GM23338 (cell line): ENCODE results near the gene MCOLN2. TPM values are rescaled to one million over a fixed set of nuclear protein-coding genes. Genes with fewer than 3 reads are reported as not detected.

Experiments
- ATAC-seq: fragments of 200-7000 bp; cut with Tn5 transposase; 3 replicates; pipeline ENCODE4 v1.9.1; 2020
- DNase-seq: peaks from one replicate; pipeline ENCODE4 v3.0.0-alpha.2; 2015; ENCODE audit warnings: low spot score
- H2AFZ ChIP-seq: fragments of 200-600 bp; sonication (generic); 2 replicates; pipeline ENCODE4 v1.8.0; 2016; ENCODE audit warnings: antibody characterized with exemption, mild to moderate bottlenecking, moderate library complexity
- H3F3A ChIP-seq: fragments of 200-600 bp; sonication (generic); replicated peaks from 2 replicates; pipeline ENCODE4 v1.8.0; 2017; ENCODE audit warnings: antibody characterized with exemption, mixed run types, low read depth
- H3K27ac ChIP-seq: fragments of 200-600 bp; sonication (generic); 2 replicates; pipeline ENCODE4 v1.6.1; 2016; ENCODE audit warnings: low read depth
- H3K27me3 ChIP-seq: fragments of 200-600 bp; sonication (generic); 2 replicates; pipeline ENCODE4 v1.8.0; 2016; ENCODE audit warnings: mild to moderate bottlenecking, mixed run types, moderate library complexity; ENCODE audit not compliant: insufficient read depth
- H3K36me3 ChIP-seq: fragments of 200-600 bp; sonication (generic); 2 replicates; pipeline ENCODE4 v1.8.0; 2016; ENCODE audit warnings: mild to moderate bottlenecking; ENCODE audit not compliant: insufficient read depth
- H3K4me1 ChIP-seq: fragments of 200-600 bp; sonication (generic); 2 replicates; pipeline ENCODE4 v1.8.0; 2016; ENCODE audit warnings: mild to moderate bottlenecking, moderate library complexity; ENCODE audit not compliant: insufficient read depth
- H3K4me2 ChIP-seq: fragments of 200-600 bp; sonication (generic); 2 replicates; pipeline ENCODE4 v1.7.1; 2017; ENCODE audit warnings: mixed run types
- H3K4me3 ChIP-seq: fragments of 200-600 bp; sonication (generic); 2 replicates; pipeline ENCODE4 v1.6.1; 2016; ENCODE audit warnings: mixed run types
- H3K79me2 ChIP-seq: fragments of 200-600 bp; sonication (generic); replicated peaks from 2 replicates; pipeline ENCODE4 v1.8.0; 2017; ENCODE audit warnings: mild to moderate bottlenecking; ENCODE audit not compliant: insufficient read depth
- H3K9me2 ChIP-seq: fragments of 200-600 bp; sonication (generic); 2 replicates; pipeline ENCODE4 v1.8.0; 2017; ENCODE audit not compliant: insufficient read depth
- H4K20me1 ChIP-seq: fragments of 200-600 bp; sonication (generic); replicated peaks from 2 replicates; pipeline ENCODE4 v1.8.0; 2017; ENCODE audit warnings: mild to moderate bottlenecking; ENCODE audit not compliant: insufficient read depth
- H3K27ac Mint-ChIP-seq: 2 replicates; pipeline ENCODE4 v1.8.0; 2020; ENCODE audit warnings: inconsistent platforms, mild to moderate bottlenecking, moderate library complexity, mixed read lengths
- H3K27me3 Mint-ChIP-seq: 3 replicates; pipeline ENCODE4 v1.8.0; 2022; ENCODE audit warnings: low read depth, mild to moderate bottlenecking, moderate library complexity, mixed read lengths, inconsistent platforms; ENCODE audit not compliant: insufficient read depth, poor library complexity
- H3K36me3 Mint-ChIP-seq: 3 replicates; pipeline ENCODE4 v1.8.0; 2021; ENCODE audit warnings: low read depth, mild to moderate bottlenecking, inconsistent platforms, moderate library complexity, mixed read lengths
- H3K4me1 Mint-ChIP-seq: 3 replicates; pipeline ENCODE4 v1.8.0; 2020; ENCODE audit warnings: mild to moderate bottlenecking, inconsistent platforms, mixed read lengths
- H3K4me3 Mint-ChIP-seq: 3 replicates; pipeline ENCODE4 v1.8.0; 2021; ENCODE audit warnings: moderate library complexity, mild to moderate bottlenecking, inconsistent platforms, mixed read lengths
- H3K9me3 Mint-ChIP-seq: 3 replicates; pipeline ENCODE4 v1.8.0; 2020; ENCODE audit warnings: moderate library complexity, mild to moderate bottlenecking, inconsistent platforms, mixed read lengths
- CREB1 ChIP-seq: fragments of 250-450 bp; sonication (Bioruptor Pico); IDR thresholded peaks from 2 replicates; pipeline ENCODE4 v1.5.0; 2020; ENCODE audit warnings: low read depth, mild to moderate bottlenecking, moderate library complexity
- EZH2 ChIP-seq: fragments of 200-600 bp; sonication (generic); IDR thresholded peaks from one replicate; pipeline ENCODE4 v1.8.0; 2017; ENCODE audit warnings: antibody characterized with exemption, mild to moderate bottlenecking, low read depth; ENCODE audit not compliant: unreplicated experiment
- EZH2phosphoT487 ChIP-seq: fragments of 200-600 bp; sonication (generic); IDR thresholded peaks from one replicate; pipeline ENCODE4 v1.8.1; 2018; ENCODE audit warnings: antibody characterized with exemption; ENCODE audit not compliant: unreplicated experiment
- JUNB ChIP-seq: IDR thresholded peaks from one replicate; pipeline ENCODE4 v1.6.1; 2016; ENCODE audit warnings: antibody characterized with exemption; ENCODE audit not compliant: unreplicated experiment
- NANOG ChIP-seq: IDR thresholded peaks from 2 replicates; pipeline ENCODE4 v1.6.1; 2016; ENCODE audit warnings: antibody characterized with exemption, borderline replicate concordance
- POLR2AphosphoS5 ChIP-seq: IDR thresholded peaks from 2 replicates; pipeline ENCODE4 v1.6.1; 2016; ENCODE audit warnings: antibody characterized with exemption, low read depth
- ZNF114 ChIP-seq: fragments of 250-450 bp; sonication (Bioruptor Pico); IDR thresholded peaks from 2 replicates; pipeline ENCODE4 v1.5.0; 2020; ENCODE audit warnings: mild to moderate bottlenecking, moderate library complexity
- ZNF331 ChIP-seq: fragments of 250-450 bp; sonication (Bioruptor Pico); IDR thresholded peaks from 2 replicates; pipeline ENCODE4 v1.5.0; 2020; ENCODE audit warnings: low read depth, mild to moderate bottlenecking, moderate library complexity
- polyA plus RNA-seq: library from polyadenylated mRNA; unstranded; fragments of >200 nt; fragmentation: Nextera tagmentation; extraction: Ambion mirVana; gene quantifications from 2 replicates; pipeline ENCODE4 v1.2.1, GENCODE V29; 2016
- total RNA-seq: library from RNA; depleted of rRNA; stranded (reverse); fragments of >200 nt; shearing (Covaris generic); gene quantifications from 2 replicates; pipeline ENCODE4 v1.2.3, GENCODE V29; 2014
- TF ChIP-seq, protein P1 (sequence below): IDR thresholded peaks from one replicate; pipeline ENCODE4 v1.6.1; 2018; ENCODE audit warnings: antibody characterized with exemption; ENCODE audit not compliant: unreplicated experiment
- TF ChIP-seq, protein P2 (sequence below): IDR thresholded peaks from 2 replicates; pipeline ENCODE4 v1.6.1; 2016; ENCODE audit warnings: antibody characterized with exemption
- TF ChIP-seq, protein P3 (sequence below), 2 experiments: fragments of 200-600 bp in 1 of 2; sonication (generic) in 1 of 2; conservative IDR thresholded peaks; 2 replicates each; pipeline versions ENCODE4 v1.5.1 to v1.6.1; 2016 to 2017; ENCODE audit warnings: antibody characterized with exemption in 2 of 2, low read depth in 2 of 2, mild to moderate bottlenecking in 2 of 2, moderate library complexity in 1 of 2
- TF ChIP-seq, protein P4 (sequence below): fragments of 250-450 bp; sonication (Bioruptor Pico); IDR thresholded peaks from 2 replicates; pipeline ENCODE4 v1.5.0; 2020; ENCODE audit warnings: mild to moderate bottlenecking, moderate library complexity

The MCOLN2 gene
- total and polyA plus RNA-seq, 2 experiments from 2014 or later, result 2.7 to 10.0 TPM

DNA sequence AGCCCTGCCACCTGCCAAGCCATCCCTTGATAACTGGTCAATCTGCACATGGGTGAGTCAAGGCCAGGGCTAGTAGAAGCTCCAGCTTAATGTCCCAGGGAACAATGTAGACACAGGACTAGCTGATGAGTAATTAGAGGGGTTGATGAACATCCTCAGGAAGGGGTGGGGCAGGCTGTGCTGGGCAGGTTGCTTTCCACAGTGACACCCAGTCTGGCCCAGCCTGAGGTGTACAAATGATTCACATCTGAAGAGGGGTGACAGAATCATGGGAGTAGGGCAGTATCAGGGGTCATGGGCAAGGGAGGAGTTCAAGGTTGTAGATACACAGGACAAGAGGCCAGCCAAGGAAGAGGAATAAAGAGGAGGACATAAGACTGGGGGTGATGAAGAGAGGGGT lies 108.2 kb downstream of the MCOLN2 start:
- no peak for ATAC-seq
- Histone ChIP-seq H3K79me2 (peaks cover 32% of the 10 kb centered on the region), H3K9me2 (no peaks in the 10 kb centered on the region), H3K27me3 (peaks cover 16% of the 10 kb centered on the region), H4K20me1 (no peaks in the 10 kb centered on the region), H3K4me2 (no peak overlapping the region), H3K4me3 (no peak overlapping the region), H3K4me1 (peaks cover 12% of the 10 kb centered on the region), H3F3A (peaks cover 1% of the 10 kb centered on the region; the same call in 1 of the 2 replicates), H3K27ac (no peak overlapping the region), H2AFZ (no peak overlapping the region), H3K36me3 (peaks cover 18% of the 10 kb centered on the region)
- DNase-seq, result no peak
- peaks cover 35% of the 10 kb centered on the region for H3K36me3 Mint-ChIP-seq
- peaks cover 6% of the 10 kb centered on the region for H3K27me3 Mint-ChIP-seq
- no peak overlapping the region for H3K4me3 Mint-ChIP-seq
- H3K27ac Mint-ChIP-seq, result no peak overlapping the region
- H3K4me1 Mint-ChIP-seq, result peaks cover 39% of the 10 kb centered on the region
- no peaks in the 10 kb centered on the region for H3K9me3 Mint-ChIP-seq
- TF ChIP-seq, protein P1, sequence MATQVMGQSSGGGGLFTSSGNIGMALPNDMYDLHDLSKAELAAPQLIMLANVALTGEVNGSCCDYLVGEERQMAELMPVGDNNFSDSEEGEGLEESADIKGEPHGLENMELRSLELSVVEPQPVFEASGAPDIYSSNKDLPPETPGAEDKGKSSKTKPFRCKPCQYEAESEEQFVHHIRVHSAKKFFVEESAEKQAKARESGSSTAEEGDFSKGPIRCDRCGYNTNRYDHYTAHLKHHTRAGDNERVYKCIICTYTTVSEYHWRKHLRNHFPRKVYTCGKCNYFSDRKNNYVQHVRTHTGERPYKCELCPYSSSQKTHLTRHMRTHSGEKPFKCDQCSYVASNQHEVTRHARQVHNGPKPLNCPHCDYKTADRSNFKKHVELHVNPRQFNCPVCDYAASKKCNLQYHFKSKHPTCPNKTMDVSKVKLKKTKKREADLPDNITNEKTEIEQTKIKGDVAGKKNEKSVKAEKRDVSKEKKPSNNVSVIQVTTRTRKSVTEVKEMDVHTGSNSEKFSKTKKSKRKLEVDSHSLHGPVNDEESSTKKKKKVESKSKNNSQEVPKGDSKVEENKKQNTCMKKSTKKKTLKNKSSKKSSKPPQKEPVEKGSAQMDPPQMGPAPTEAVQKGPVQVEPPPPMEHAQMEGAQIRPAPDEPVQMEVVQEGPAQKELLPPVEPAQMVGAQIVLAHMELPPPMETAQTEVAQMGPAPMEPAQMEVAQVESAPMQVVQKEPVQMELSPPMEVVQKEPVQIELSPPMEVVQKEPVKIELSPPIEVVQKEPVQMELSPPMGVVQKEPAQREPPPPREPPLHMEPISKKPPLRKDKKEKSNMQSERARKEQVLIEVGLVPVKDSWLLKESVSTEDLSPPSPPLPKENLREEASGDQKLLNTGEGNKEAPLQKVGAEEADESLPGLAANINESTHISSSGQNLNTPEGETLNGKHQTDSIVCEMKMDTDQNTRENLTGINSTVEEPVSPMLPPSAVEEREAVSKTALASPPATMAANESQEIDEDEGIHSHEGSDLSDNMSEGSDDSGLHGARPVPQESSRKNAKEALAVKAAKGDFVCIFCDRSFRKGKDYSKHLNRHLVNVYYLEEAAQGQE, result no peak
- TF ChIP-seq ZNF331 (CRISPR knock-in tag) (no peak), EZH2phosphoT487 (no peak), ZNF114 (CRISPR knock-in tag) (no peak), CREB1 (no peak), EZH2 (no peak), NANOG (no peak), JUNB (no peak), POLR2AphosphoS5 (no peak)
- TF ChIP-seq, protein P2, sequence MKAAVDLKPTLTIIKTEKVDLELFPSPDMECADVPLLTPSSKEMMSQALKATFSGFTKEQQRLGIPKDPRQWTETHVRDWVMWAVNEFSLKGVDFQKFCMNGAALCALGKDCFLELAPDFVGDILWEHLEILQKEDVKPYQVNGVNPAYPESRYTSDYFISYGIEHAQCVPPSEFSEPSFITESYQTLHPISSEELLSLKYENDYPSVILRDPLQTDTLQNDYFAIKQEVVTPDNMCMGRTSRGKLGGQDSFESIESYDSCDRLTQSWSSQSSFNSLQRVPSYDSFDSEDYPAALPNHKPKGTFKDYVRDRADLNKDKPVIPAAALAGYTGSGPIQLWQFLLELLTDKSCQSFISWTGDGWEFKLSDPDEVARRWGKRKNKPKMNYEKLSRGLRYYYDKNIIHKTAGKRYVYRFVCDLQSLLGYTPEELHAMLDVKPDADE, result no peak
- TF ChIP-seq, protein P3, sequence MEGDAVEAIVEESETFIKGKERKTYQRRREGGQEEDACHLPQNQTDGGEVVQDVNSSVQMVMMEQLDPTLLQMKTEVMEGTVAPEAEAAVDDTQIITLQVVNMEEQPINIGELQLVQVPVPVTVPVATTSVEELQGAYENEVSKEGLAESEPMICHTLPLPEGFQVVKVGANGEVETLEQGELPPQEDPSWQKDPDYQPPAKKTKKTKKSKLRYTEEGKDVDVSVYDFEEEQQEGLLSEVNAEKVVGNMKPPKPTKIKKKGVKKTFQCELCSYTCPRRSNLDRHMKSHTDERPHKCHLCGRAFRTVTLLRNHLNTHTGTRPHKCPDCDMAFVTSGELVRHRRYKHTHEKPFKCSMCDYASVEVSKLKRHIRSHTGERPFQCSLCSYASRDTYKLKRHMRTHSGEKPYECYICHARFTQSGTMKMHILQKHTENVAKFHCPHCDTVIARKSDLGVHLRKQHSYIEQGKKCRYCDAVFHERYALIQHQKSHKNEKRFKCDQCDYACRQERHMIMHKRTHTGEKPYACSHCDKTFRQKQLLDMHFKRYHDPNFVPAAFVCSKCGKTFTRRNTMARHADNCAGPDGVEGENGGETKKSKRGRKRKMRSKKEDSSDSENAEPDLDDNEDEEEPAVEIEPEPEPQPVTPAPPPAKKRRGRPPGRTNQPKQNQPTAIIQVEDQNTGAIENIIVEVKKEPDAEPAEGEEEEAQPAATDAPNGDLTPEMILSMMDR (conservative IDR thresholded peaks at IDR 0.05; ENCODE audit: low read depth in 2 of 2), result no peak
- TF ChIP-seq, protein P4, sequence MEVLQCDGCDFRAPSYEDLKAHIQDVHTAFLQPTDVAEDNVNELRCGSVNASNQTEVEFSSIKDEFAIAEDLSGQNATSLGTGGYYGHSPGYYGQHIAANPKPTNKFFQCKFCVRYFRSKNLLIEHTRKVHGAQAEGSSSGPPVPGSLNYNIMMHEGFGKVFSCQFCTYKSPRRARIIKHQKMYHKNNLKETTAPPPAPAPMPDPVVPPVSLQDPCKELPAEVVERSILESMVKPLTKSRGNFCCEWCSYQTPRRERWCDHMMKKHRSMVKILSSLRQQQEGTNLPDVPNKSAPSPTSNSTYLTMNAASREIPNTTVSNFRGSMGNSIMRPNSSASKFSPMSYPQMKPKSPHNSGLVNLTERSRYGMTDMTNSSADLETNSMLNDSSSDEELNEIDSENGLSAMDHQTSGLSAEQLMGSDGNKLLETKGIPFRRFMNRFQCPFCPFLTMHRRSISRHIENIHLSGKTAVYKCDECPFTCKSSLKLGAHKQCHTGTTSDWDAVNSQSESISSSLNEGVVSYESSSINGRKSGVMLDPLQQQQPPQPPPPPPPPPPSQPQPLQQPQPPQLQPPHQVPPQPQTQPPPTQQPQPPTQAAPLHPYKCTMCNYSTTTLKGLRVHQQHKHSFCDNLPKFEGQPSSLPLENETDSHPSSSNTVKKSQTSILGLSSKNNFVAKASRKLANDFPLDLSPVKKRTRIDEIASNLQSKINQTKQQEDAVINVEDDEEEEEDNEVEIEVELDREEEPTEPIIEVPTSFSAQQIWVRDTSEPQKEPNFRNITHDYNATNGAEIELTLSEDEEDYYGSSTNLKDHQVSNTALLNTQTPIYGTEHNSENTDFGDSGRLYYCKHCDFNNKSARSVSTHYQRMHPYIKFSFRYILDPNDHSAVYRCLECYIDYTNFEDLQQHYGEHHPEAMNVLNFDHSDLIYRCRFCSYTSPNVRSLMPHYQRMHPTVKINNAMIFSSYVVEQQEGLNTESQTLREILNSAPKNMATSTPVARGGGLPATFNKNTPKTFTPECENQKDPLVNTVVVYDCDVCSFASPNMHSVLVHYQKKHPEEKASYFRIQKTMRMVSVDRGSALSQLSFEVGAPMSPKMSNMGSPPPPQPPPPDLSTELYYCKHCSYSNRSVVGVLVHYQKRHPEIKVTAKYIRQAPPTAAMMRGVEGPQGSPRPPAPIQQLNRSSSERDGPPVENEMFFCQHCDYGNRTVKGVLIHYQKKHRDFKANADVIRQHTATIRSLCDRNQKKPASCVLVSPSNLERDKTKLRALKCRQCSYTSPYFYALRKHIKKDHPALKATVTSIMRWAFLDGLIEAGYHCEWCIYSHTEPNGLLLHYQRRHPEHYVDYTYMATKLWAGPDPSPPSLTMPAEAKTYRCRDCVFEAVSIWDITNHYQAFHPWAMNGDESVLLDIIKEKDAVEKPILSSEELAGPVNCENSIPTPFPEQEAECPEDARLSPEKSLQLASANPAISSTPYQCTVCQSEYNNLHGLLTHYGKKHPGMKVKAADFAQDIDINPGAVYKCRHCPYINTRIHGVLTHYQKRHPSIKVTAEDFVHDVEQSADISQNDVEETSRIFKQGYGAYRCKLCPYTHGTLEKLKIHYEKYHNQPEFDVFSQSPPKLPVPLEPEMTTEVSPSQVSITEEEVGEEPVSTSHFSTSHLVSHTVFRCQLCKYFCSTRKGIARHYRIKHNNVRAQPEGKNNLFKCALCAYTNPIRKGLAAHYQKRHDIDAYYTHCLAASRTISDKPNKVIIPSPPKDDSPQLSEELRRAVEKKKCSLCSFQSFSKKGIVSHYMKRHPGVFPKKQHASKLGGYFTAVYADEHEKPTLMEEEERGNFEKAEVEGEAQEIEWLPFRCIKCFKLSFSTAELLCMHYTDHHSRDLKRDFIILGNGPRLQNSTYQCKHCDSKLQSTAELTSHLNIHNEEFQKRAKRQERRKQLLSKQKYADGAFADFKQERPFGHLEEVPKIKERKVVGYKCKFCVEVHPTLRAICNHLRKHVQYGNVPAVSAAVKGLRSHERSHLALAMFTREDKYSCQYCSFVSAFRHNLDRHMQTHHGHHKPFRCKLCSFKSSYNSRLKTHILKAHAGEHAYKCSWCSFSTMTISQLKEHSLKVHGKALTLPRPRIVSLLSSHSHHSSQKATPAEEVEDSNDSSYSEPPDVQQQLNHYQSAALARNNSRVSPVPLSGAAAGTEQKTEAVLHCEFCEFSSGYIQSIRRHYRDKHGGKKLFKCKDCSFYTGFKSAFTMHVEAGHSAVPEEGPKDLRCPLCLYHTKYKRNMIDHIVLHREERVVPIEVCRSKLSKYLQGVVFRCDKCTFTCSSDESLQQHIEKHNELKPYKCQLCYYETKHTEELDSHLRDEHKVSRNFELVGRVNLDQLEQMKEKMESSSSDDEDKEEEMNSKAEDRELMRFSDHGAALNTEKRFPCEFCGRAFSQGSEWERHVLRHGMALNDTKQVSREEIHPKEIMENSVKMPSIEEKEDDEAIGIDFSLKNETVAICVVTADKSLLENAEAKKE (CRISPR knock-in tag), result no peak
